Hepatocyte (in vitro differentiated cells): Measurements from ENCODE around the gene CD81. TPM values are rescaled to one million over a fixed set of nuclear protein-coding genes. Genes with fewer than 3 reads are reported as not detected.

Experiments
- DNase-seq: peaks from one replicate; pipeline ENCODE4 v3.0.0-alpha.2; 2016; ENCODE audit warnings: low spot score
- H2AFZ ChIP-seq: fragments of 200-600 bp; sonication (generic); 2 replicates; pipeline ENCODE4 v1.6.0; 2016; ENCODE audit warnings: antibody characterized with exemption, mild to moderate bottlenecking
- H3K27ac ChIP-seq: fragments of 200-600 bp; sonication (generic); 2 replicates; pipeline ENCODE4 v1.5.1; 2016; ENCODE audit warnings: mild to moderate bottlenecking
- H3K27me3 ChIP-seq: fragments of 200-600 bp; sonication (generic); 2 replicates; pipeline ENCODE4 v1.6.1; 2016
- H3K36me3 ChIP-seq: fragments of 200-600 bp; sonication (generic); replicated peaks from 2 replicates; pipeline ENCODE4 v1.5.1; 2016; ENCODE audit warnings: low read depth; ENCODE audit not compliant: insufficient read depth
- H3K4me1 ChIP-seq: fragments of 200-600 bp; sonication (generic); 2 replicates; pipeline ENCODE4 v1.5.1; 2016; ENCODE audit warnings: mild to moderate bottlenecking, moderate library complexity; ENCODE audit not compliant: insufficient read depth
- H3K4me2 ChIP-seq: fragments of 200-600 bp; sonication (generic); 2 replicates; pipeline ENCODE4 v1.6.0; 2016
- H3K4me3 ChIP-seq: fragments of 200-600 bp; sonication (generic); 2 replicates; pipeline ENCODE4 v1.5.1; 2016; ENCODE audit warnings: mild to moderate bottlenecking
- H3K79me2 ChIP-seq: fragments of 200-600 bp; sonication (generic); 2 replicates; pipeline ENCODE4 v1.6.0; 2017; ENCODE audit warnings: mild to moderate bottlenecking
- H3K9me2 ChIP-seq: fragments of 200-600 bp; sonication (generic); replicated peaks from 2 replicates; pipeline ENCODE4 v1.6.0; 2017; ENCODE audit warnings: mild to moderate bottlenecking; ENCODE audit not compliant: insufficient read depth
- H3K9me3 ChIP-seq: fragments of 200-600 bp; sonication (generic); 2 replicates; pipeline ENCODE4 v1.5.1; 2016; ENCODE audit warnings: low read depth, mild to moderate bottlenecking
- H4K20me1 ChIP-seq: fragments of 200-600 bp; sonication (generic); 2 replicates; pipeline ENCODE4 v1.6.0; 2016; ENCODE audit warnings: mild to moderate bottlenecking; ENCODE audit not compliant: insufficient read depth, poor library complexity, severe bottlenecking
- EZH2 ChIP-seq: fragments of 200-600 bp; sonication (generic); IDR thresholded peaks from 2 replicates; pipeline ENCODE4 v1.6.1; 2016; ENCODE audit warnings: antibody characterized with exemption, mild to moderate bottlenecking, borderline replicate concordance
- EZH2phosphoT487 ChIP-seq: fragments of 200-600 bp; sonication (generic); IDR thresholded peaks from one replicate; pipeline ENCODE4 v1.6.1; 2018; ENCODE audit warnings: antibody characterized with exemption, mild to moderate bottlenecking, low read depth, moderate library complexity; ENCODE audit not compliant: unreplicated experiment, severe bottlenecking
- WGBS: methylation state at CpG from one replicate; pipeline ENCODE4 v1.1.6; 2016; ENCODE audit warnings: low lambda C conversion rate; ENCODE audit errors: missing lambda C conversion rate; 5-methylcytosine and 5-hydroxymethylcytosine counted together
- polyA plus RNA-seq: library from polyadenylated mRNA; unstranded; fragments of >200 nt; fragmentation: Nextera tagmentation; extraction: Ambion mirVana; gene quantifications from 2 replicates; pipeline ENCODE4 v1.2.1, GENCODE V29; 2016
- total RNA-seq: library from RNA; depleted of rRNA; stranded (reverse); fragments of >200 nt; gene quantifications from 2 replicates; pipeline ENCODE4 v1.2.3, GENCODE V29; 2014
- TF ChIP-seq, protein P1 (sequence below): fragments of 200-600 bp; sonication (generic); IDR thresholded peaks from 2 replicates; pipeline ENCODE4 v1.5.1; 2016; ENCODE audit warnings: antibody characterized with exemption, mild to moderate bottlenecking; ENCODE audit not compliant: poor library complexity

The CD81 gene
- total and polyA plus RNA-seq, 2 experiments from 2014 or later = 233 to 472 TPM

- Histone ChIP-seq H2AFZ (no peak overlapping the region), H3K36me3 (no peaks in the 10 kb centered on the region), H3K4me1 (no peaks in the 10 kb centered on the region), H3K79me2 (peaks cover 92% of the 10 kb centered on the region), H3K9me3 (no peaks in the 10 kb centered on the region), H3K9me2 (no peaks in the 10 kb centered on the region), H3K4me2 (no peak overlapping the region), H3K27me3 (no peaks in the 10 kb centered on the region), H4K20me1 (peaks cover 81% of the 10 kb centered on the region), H3K27ac (no peak overlapping the region), H3K4me3 (no peak overlapping the region)
- WGBS = 94% methylated on average over 11 of the region's 11 CpGs
- no peak for DNase-seq
- TF ChIP-seq EZH2phosphoT487 = no peak
- TF ChIP-seq, protein P1, sequence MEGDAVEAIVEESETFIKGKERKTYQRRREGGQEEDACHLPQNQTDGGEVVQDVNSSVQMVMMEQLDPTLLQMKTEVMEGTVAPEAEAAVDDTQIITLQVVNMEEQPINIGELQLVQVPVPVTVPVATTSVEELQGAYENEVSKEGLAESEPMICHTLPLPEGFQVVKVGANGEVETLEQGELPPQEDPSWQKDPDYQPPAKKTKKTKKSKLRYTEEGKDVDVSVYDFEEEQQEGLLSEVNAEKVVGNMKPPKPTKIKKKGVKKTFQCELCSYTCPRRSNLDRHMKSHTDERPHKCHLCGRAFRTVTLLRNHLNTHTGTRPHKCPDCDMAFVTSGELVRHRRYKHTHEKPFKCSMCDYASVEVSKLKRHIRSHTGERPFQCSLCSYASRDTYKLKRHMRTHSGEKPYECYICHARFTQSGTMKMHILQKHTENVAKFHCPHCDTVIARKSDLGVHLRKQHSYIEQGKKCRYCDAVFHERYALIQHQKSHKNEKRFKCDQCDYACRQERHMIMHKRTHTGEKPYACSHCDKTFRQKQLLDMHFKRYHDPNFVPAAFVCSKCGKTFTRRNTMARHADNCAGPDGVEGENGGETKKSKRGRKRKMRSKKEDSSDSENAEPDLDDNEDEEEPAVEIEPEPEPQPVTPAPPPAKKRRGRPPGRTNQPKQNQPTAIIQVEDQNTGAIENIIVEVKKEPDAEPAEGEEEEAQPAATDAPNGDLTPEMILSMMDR = no peak
- no peak for TF ChIP-seq EZH2
Observed at GRCh38 chr11:2381494-2382128, 4.5 kb downstream of the CD81 start.

- no peak overlapping the region for H3K27ac ChIP-seq
- peaks cover 86% of the 10 kb centered on the region for H4K20me1 ChIP-seq
Observed at GRCh38 chr11:2382129-2382517, 5.0 kb downstream of the CD81 start.

DNA sequence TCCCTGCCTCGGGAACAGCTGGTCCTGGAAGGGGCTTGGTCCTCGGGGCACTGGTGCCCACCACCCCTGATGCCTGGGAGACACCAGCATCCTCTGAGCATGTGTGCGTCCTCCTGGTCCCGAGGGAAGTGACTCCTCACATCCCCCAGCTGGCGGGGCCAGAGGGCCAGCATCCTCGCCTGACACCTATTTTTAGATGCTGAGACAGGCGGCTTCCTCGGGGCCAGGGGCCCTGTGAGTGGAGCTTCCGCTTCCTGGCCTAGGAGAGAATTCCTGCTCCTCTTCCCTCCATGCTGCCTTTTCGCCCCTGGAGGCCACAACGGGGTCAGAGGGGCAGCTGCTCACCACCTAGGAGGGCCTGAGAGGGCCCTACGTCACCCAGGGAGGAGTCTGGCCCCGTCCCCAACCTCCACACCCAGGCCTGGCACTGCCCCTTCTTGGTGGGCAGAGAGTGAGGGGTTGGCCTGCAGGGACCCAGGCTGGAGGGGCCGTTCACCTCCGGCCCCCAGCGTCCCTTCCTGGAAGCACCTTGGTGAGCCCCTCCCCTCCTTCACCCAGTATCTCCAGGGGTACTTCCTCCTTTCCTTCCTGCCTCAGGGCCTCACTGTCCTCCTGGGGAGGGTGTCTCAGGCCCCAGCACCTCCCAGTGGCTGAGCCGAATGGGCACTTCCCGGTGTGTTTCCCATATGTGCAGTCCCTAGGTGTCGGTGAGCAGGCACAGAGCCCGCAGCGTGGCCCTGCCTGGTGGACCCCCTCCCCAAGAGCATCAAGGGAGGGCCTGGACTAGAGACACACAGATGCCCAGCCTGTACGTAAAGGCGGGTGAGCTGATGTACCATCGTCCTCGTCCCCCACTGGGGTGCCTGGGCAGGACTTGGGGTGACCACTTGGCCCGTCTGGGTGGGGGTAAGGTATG lies 6.1 kb downstream of the CD81 start:
- Histone ChIP-seq H4K20me1 (peaks cover 92% of the 10 kb centered on the region), H3K27ac (no peak overlapping the region), H3K36me3 (no peaks in the 10 kb centered on the region), H3K27me3 (no peaks in the 10 kb centered on the region), H3K4me1 (peaks cover 3% of the 10 kb centered on the region), H3K4me2 (no peak overlapping the region), H3K9me3 (no peaks in the 10 kb centered on the region), H3K9me2 (no peaks in the 10 kb centered on the region), H3K79me2 (peaks cover 96% of the 10 kb centered on the region), H2AFZ (no peak overlapping the region), H3K4me3 (no peak overlapping the region)
- DNase-seq = no peak
- TF ChIP-seq EZH2phosphoT487 (no peak), EZH2 (no peak)
- TF ChIP-seq, protein P1 = no peak
- WGBS = 91% methylated on average over 26 of the region's 26 CpGs

More at GRCh38 chr11:2382129-2382517, 5.0 kb downstream of the CD81 start:
- WGBS = 88% methylated on average over 9 of the region's 11 CpGs
- Histone ChIP-seq H3K4me2 (no peak overlapping the region), H3K9me2 (no peaks in the 10 kb centered on the region), H3K9me3 (no peaks in the 10 kb centered on the region), H3K36me3 (no peaks in the 10 kb centered on the region), H2AFZ (no peak overlapping the region), H3K4me1 (peaks cover 3% of the 10 kb centered on the region), H3K27me3 (no peaks in the 10 kb centered on the region), H3K79me2 (peaks cover 93% of the 10 kb centered on the region), H3K4me3 (no peak overlapping the region)
- no peak for DNase-seq
- no peak for TF ChIP-seq EZH2
- TF ChIP-seq, protein P1 = no peak
- no peak for TF ChIP-seq EZH2phosphoT487
